ENCODE results near the gene CABLES2. TPM values are rescaled to one million over a fixed set of nuclear protein-coding genes. Genes with fewer than 3 reads are reported as not detected.
A peak's percentile ranks its signal among the peaks of the same experiment; 100 is the strongest.

Gene CABLES2
- total and polyA plus RNA-seq, 9 of the 15 experiments (the other 6 are each of a cell fraction or from before 2014, with no cell fraction given): 0.46 to 4.2 (median 1.6) TPM

GRCh38 chr20:62408640-62409039 lies 1.6 kb upstream of the CABLES2 start:
- CTCF ChIA-PET (ENCODE audit: low intra/inter-chr PET ratio): no interaction called here
- H3K4me2 ChIP-seq (ENCODE audit: insufficient read depth, low read length): no peak overlapping the region
- no peaks in the 10 kb centered on the region for H3K27me3 ChIP-seq (ENCODE audit: control insufficient read depth in 2 of 2, insufficient read depth in 2 of 2, low read length in 2 of 2)
- intact Hi-C loops (cut with micrococcal nuclease): loop anchor here (5.0 kb wide), 1 partner anchor 79 kb away; no protein-coding TSS in a partner anchor
- BruUV-seq (replicated peaks): no TSS peak
- 73% methylated on average over 11 of the region's 12 CpGs for WGBS (ENCODE audit: insufficient coverage, low coverage, missing lambda C conversion rate)
- peaks cover 4% of the 10 kb centered on the region for H3K9me1 ChIP-seq (ENCODE audit: control insufficient read depth, insufficient read depth, low read length)
- DNase-seq (ENCODE audit: extremely low read depth in 1 of 4, low spot score in 3 of 4): no peak
- no peaks in the 10 kb centered on the region for H3K36me3 ChIP-seq (ENCODE audit: control insufficient read depth, insufficient read depth, low read length)
- in situ Hi-C loops (cut with MboI): no loop called here
- peaks cover 17 to 89% of the 10 kb centered on the region in 2 experiments for H3K4me1 ChIP-seq (replicated peaks in 1 of 2; ENCODE audit: control insufficient read depth in 2 of 2, insufficient read depth in 2 of 2, low read length in 2 of 2)
- peak overlapping the region in 1 of 2 experiments; percentile 95; a peak in 1 of 4 replicates for H3K9ac ChIP-seq (ENCODE audit: insufficient read depth in 1 of 2, low read depth in 2 of 2, low read length in 2 of 2)
- H3K27ac ChIP-seq (ENCODE audit: extremely low read depth, low read depth, low read length): no peak overlapping the region
- no peak overlapping the region for H3K4me3 ChIP-seq
- TF ChIP-seq RUNX1 (IDR thresholded peaks at IDR 0.05; ENCODE audit: low read depth): no peak
- FAIRE-seq: no peak
- H4K20me1 ChIP-seq (replicated peaks; ENCODE audit: control insufficient read depth, insufficient read depth, low read length): 0 out of 2 replicates have a peak, but pooled peaks cover 8% of the 10 kb centered on the region
- no peaks in the 10 kb centered on the region for H3K9me3 ChIP-seq (replicated peaks; ENCODE audit: control insufficient read depth, insufficient read depth, low read depth, low read length)
- POLR2A ChIA-PET: interaction anchor here (0.7 kb wide), 1 partner anchor 36 kb away, joined by 4 read pairs; no protein-coding TSS in a partner anchor
- no peak overlapping the region for H2AFZ ChIP-seq (ENCODE audit: low read depth, low read length)
- ATAC-seq: no peak
- peaks cover 14% of the 10 kb centered on the region for H3K79me2 ChIP-seq (ENCODE audit: control insufficient read depth, insufficient read depth, low read length)

GRCh38 chr20:62408055-62408454 lies 970 bp upstream of the CABLES2 start:
- ATAC-seq (no peak), DNase-seq (ENCODE audit: extremely low read depth in 1 of 4, low spot score in 3 of 4) (no peak), FAIRE-seq (no peak)
- H3K9me1 ChIP-seq (ENCODE audit: control insufficient read depth, insufficient read depth, low read length): peaks cover 4% of the 10 kb centered on the region
- peak overlapping the region; percentile 65; the same call in 2 of the 3 replicates for H3K27ac ChIP-seq (ENCODE audit: extremely low read depth, low read depth, low read length)
- TF ChIP-seq KAT7 (CRISPR knock-in tag; IDR thresholded peaks at IDR 0.05; ENCODE audit: borderline replicate concordance) (0 out of 2 replicates have a peak, but pooled peaks have one; percentile 3), FOXA3 (CRISPR knock-in tag; conservative IDR thresholded peaks at IDR 0.05 in 1 of 2, IDR thresholded peaks at IDR 0.05 in 1 of 2) (no peak), NR2C2 (CRISPR knock-in tag; IDR thresholded peaks at IDR 0.05) (no peak), NR2C2 (tag; IDR thresholded peaks at IDR 0.05) (0 out of 2 replicates have a peak, but pooled peaks have one; percentile 2)
- H2AFZ ChIP-seq (ENCODE audit: low read depth, low read length): peak overlapping the region; percentile 99; the same call in 1 of the 2 replicates
- in situ Hi-C loops (cut with MboI): no loop called here
- H3K4me2 ChIP-seq (ENCODE audit: insufficient read depth, low read length): peak overlapping the region; percentile 89
- H3K4me1 ChIP-seq (replicated peaks in 1 of 2; ENCODE audit: control insufficient read depth in 2 of 2, insufficient read depth in 2 of 2, low read length in 2 of 2): peaks cover 17 to 89% of the 10 kb centered on the region in 2 experiments
- no TSS peak for BruUV-seq (replicated peaks)
- H3K27me3 ChIP-seq (ENCODE audit: control insufficient read depth in 2 of 2, insufficient read depth in 2 of 2, low read length in 2 of 2): no peaks in the 10 kb centered on the region
- WGBS (ENCODE audit: insufficient coverage, low coverage, missing lambda C conversion rate): 87% methylated on average over 14 of the region's 15 CpGs
- intact Hi-C loops (cut with micrococcal nuclease): loop anchor here (5.0 kb wide), 1 partner anchor 79 kb away; no protein-coding TSS in a partner anchor
- peak overlapping the region; percentile 65 to 95 for H3K9ac ChIP-seq (ENCODE audit: insufficient read depth in 1 of 2, low read depth in 2 of 2, low read length in 2 of 2)
- H3K4me3 ChIP-seq: peak overlapping the region; percentile 48
- peaks cover 14% of the 10 kb centered on the region for H3K79me2 ChIP-seq (ENCODE audit: control insufficient read depth, insufficient read depth, low read length)
- peaks cover 3% of the 10 kb centered on the region; the same call in 1 of the 3 replicates for H3K36me3 ChIP-seq (ENCODE audit: control insufficient read depth, insufficient read depth, low read length)
- H3K9me3 ChIP-seq (replicated peaks; ENCODE audit: control insufficient read depth, insufficient read depth, low read depth, low read length): no peaks in the 10 kb centered on the region
- ChIA-PET CTCF (ENCODE audit: low intra/inter-chr PET ratio) (no interaction called here), POLR2A (interaction anchor here (0.6 to 0.7 kb wide), 2 partner anchors 35 to 190 kb away, joined by 3 to 4 read pairs; no protein-coding TSS in a partner anchor)
- H4K20me1 ChIP-seq (replicated peaks; ENCODE audit: control insufficient read depth, insufficient read depth, low read length): 0 out of 2 replicates have a peak, but pooled peaks cover 8% of the 10 kb centered on the region

Data from K562 (cell line).